LHCN-M2 (cell line): ENCODE results near the gene FMC1. TPM values are rescaled to one million over a fixed set of nuclear protein-coding genes. Genes with fewer than 3 reads are reported as not detected.
"Not testable (repeated sequence)": the region's sequence is repeated elsewhere in the genome, so short reads cannot be mapped to it uniquely, and the experiment has no call there.

Experiments used
- DNase-seq: peaks from one replicate; pipeline ENCODE4 v3.0.0-alpha.2; 2012; ENCODE audit warnings: low read depth
- total RNA-seq: library from RNA; depleted of rRNA; stranded (reverse); fragments of >200 nt; gene quantifications from 2 replicates; pipeline ENCODE4 v1.2.3, GENCODE V29; 2014

FMC1 gene
- total RNA-seq, 1 experiment from 2014 or later = 14.7 TPM

- peak; percentile 100 for DNase-seq
Observed at GRCh38 chr7:139340037-139340807, 915 bp upstream of the FMC1 start.

GRCh38 chr7:139340808-139341057 is 404 bp upstream of the FMC1 start:
- no peak for DNase-seq

GRCh38 chr7:139341776-139342226 is 664 bp downstream of the FMC1 start:
- peak; percentile 9 for DNase-seq

GRCh38 chr7:139345042-139345441 is 3.9 kb downstream of the FMC1 start:
- no peak for DNase-seq

- DNase-seq = no peak
Observed at GRCh38 chr7:139351027-139351426, 9.9 kb downstream of the FMC1 start.

- DNase-seq = no peak
Observed at GRCh38 chr7:139354729-139355128, 13.6 kb downstream of the FMC1 start.

- peak; percentile 32 for DNase-seq
Observed at GRCh38 chr7:139355320-139355719, 14.2 kb downstream of the FMC1 start.

GRCh38 chr7:139357729-139358506 is 16.8 kb downstream of the FMC1 start:
- not testable (repeated sequence) for DNase-seq

GRCh38 chr7:139358541-139359365 is 17.6 kb downstream of the FMC1 start:
- peak; percentile 17 for DNase-seq

GRCh38 chr7:139359366-139360209 is 18.5 kb downstream of the FMC1 start, which contains the start of gene LUC7L2:
TSS of gene LUC7L2 (plus strand) at chr7:139359894. CDS start at chr7:139360262, 368 bp downstream.
- peak; percentile 99 for DNase-seq

GRCh38 chr7:139360210-139360947 is 19.2 kb downstream of the FMC1 start:
- DNase-seq = peak; percentile 93

GRCh38 chr7:139360948-139361307 is 19.8 kb downstream of the FMC1 start:
- DNase-seq = no peak

GRCh38 chr7:139361523-139361922 is 20.4 kb downstream of the FMC1 start:
- no peak for DNase-seq

- peak; percentile 19 for DNase-seq
Observed at GRCh38 chr7:139362302-139362701, 21.2 kb downstream of the FMC1 start.

GRCh38 chr7:139362981-139363380 is 21.8 kb downstream of the FMC1 start:
- no peak for DNase-seq

GRCh38 chr7:139365336-139365735 is 24.2 kb downstream of the FMC1 start:
- DNase-seq = no peak

GRCh38 chr7:139366400-139366799 is 25.3 kb downstream of the FMC1 start:
- DNase-seq = no peak

GRCh38 chr7:139367438-139368155 is 26.5 kb downstream of the FMC1 start:
- no peak for DNase-seq

GRCh38 chr7:139370301-139370942 is 29.3 kb downstream of the FMC1 start:
- no peak for DNase-seq
